HepG2 (cell line): ENCODE data around the gene ZNF628. TPM values are rescaled to one million over a fixed set of nuclear protein-coding genes. Genes with fewer than 3 reads are reported as not detected.

Experiments
- ATAC-seq: fragments of 200-7000 bp; cut with Tn5 transposase; 3 replicates; pipeline ENCODE4 v1.9.1; 2020; ENCODE audit warnings: mild to moderate bottlenecking, moderate library complexity
- BruUV-seq: library from RNA; stranded (reverse); fragments of 400-500 nt; replicated peaks from 2 replicates; lab custom pipeline; 2021; lab: Mats Ljungman, UMichigan
- CTCF ChIA-PET: fragments of 300-600 bp; formaldehyde crosslinking; extraction: SDS; loops from one replicate; lab custom pipeline; 2021; ENCODE audit warnings: low total read pairs, inconsistent platforms, low intra/inter-chr PET ratio; lab: Yijun Ruan, JAX
- POLR2A ChIA-PET: fragments of 350-600 bp; sonication (Branson Sonifier 250); formaldehyde crosslinking; loops from one replicate; lab custom pipeline; 2020; ENCODE audit warnings: antibody characterized with exemption, inconsistent platforms; lab: Yijun Ruan, JAX
- DNase-seq: peaks from one replicate; pipeline ENCODE4 v3.0.0-alpha.2; 2015; ENCODE audit warnings: low spot score
- FAIRE-seq: peaks from 3 replicates; lab custom pipeline; 2011; peaks lifted over from hg19 to GRCh38; lab: Jason Lieb, UNC
- H2AFZ ChIP-seq: one replicate; pipeline ENCODE4 v1.6.1; 2011; ENCODE audit warnings: low read length, inconsistent platforms
- H3K27ac ChIP-seq: fragments of 300-600 bp; 3 replicates; pipeline ENCODE4 v1.8.0; 2011; ENCODE audit warnings: mixed run types, mild to moderate bottlenecking, mixed read lengths, low read length, inconsistent platforms; ENCODE audit not compliant: insufficient read depth; ENCODE audit errors: extremely low read length
- H3K27me3 ChIP-seq, 2 experiments: fragments of 200-600 bp in 1 of 2; 2 replicates in 1 of 2; 3 replicates in 1 of 2; pipeline versions ENCODE4 v1.6.0 to v1.8.0; 2011; ENCODE audit warnings: low read length in 2 of 2, mild to moderate bottlenecking in 2 of 2, moderate library complexity in 2 of 2, inconsistent platforms in 1 of 2; ENCODE audit not compliant: insufficient read depth in 2 of 2, control insufficient read depth in 1 of 2
- H3K36me3 ChIP-seq, 2 experiments: fragments of 200-600 bp in 1 of 2; replicated peaks in 1 of 2; 2 replicates in 1 of 2; 3 replicates in 1 of 2; pipeline versions ENCODE4 v1.5.1 to v1.8.0; 2011; ENCODE audit warnings: low read length in 2 of 2, inconsistent platforms in 1 of 2; ENCODE audit not compliant: insufficient read depth in 2 of 2, control insufficient read depth in 1 of 2
- H3K4me1 ChIP-seq: 2 replicates; pipeline ENCODE4 v1.5.1; 2012; ENCODE audit warnings: low read length, inconsistent platforms; ENCODE audit not compliant: insufficient read depth
- H3K4me2 ChIP-seq: 2 replicates; pipeline ENCODE4 v1.6.0; 2011; ENCODE audit warnings: low read depth, low read length, inconsistent platforms
- H3K4me3 ChIP-seq, 3 experiments: fragments of 200-600 bp in 1 of 3; sonication (generic), shearing (Covaris generic) in 1 of 3; replicated peaks in 1 of 3; 2 replicates each; pipeline ENCODE4 v1.5.1; 2011 to 2016; ENCODE audit warnings: low read length in 3 of 3, inconsistent platforms in 2 of 3, low read depth in 2 of 3, mild to moderate bottlenecking in 2 of 3, control low read depth in 1 of 3, mixed read lengths in 1 of 3; ENCODE audit not compliant: insufficient read depth in 1 of 3
- H3K79me2 ChIP-seq: one replicate; pipeline ENCODE4 v1.6.1; 2011; ENCODE audit warnings: low read length, inconsistent platforms; ENCODE audit not compliant: insufficient read depth
- H3K9ac ChIP-seq: 2 replicates; pipeline ENCODE4 v1.6.0; 2011; ENCODE audit warnings: mild to moderate bottlenecking, low read depth, low read length, inconsistent platforms; ENCODE audit not compliant: insufficient read depth
- H3K9me3 ChIP-seq: 2 replicates; pipeline ENCODE4 v1.5.1; 2012; ENCODE audit warnings: mild to moderate bottlenecking, low read length
- H4K20me1 ChIP-seq: 2 replicates; pipeline ENCODE4 v1.6.0; 2011; ENCODE audit warnings: inconsistent platforms, mild to moderate bottlenecking, low read length, moderate library complexity; ENCODE audit not compliant: insufficient read depth
- AGO1 ChIP-seq: fragments of 200-400 bp; formaldehyde crosslinking; IDR thresholded peaks from 2 replicates; pipeline ENCODE4 v1.6.1; 2017; ENCODE audit warnings: mild to moderate bottlenecking, low read depth, low read length, moderate library complexity; ENCODE audit not compliant: poor library complexity, severe bottlenecking
- AGO2 ChIP-seq: fragments of 200-400 bp; formaldehyde crosslinking; optimal IDR thresholded peaks from 2 replicates; pipeline ENCODE3; 2017; ENCODE audit warnings: mild to moderate bottlenecking, low read depth, low read length, moderate library complexity
- HNRNPH1 ChIP-seq: fragments of 200-400 bp; formaldehyde crosslinking; optimal IDR thresholded peaks from 2 replicates; pipeline ENCODE3; 2017; ENCODE audit warnings: mild to moderate bottlenecking, low read depth, low read length
- KDM2A ChIP-seq: sonication (generic); formaldehyde crosslinking; IDR thresholded peaks from 2 replicates; pipeline ENCODE4 v1.4.0; 2020; ENCODE audit warnings: low read depth, missing genetic modification reagents, borderline replicate concordance
- RBFOX2 ChIP-seq: fragments of 200-400 bp; formaldehyde crosslinking; IDR thresholded peaks from 2 replicates; pipeline ENCODE4 v1.6.1; 2017; ENCODE audit warnings: low read depth, mild to moderate bottlenecking, low read length
- RBM39 ChIP-seq: fragments of 200-400 bp; formaldehyde crosslinking; IDR thresholded peaks from one replicate; pipeline ENCODE4 v1.6.1; 2018; ENCODE audit warnings: antibody characterized with exemption, mild to moderate bottlenecking, low read depth, low read length; ENCODE audit not compliant: poor library complexity, severe bottlenecking
- ZNF75D ChIP-seq: sonication (generic); formaldehyde crosslinking; IDR thresholded peaks from 2 replicates; pipeline ENCODE4 v1.8.1; 2023; ENCODE audit warnings: missing genetic modification reagents, mild to moderate bottlenecking, borderline replicate concordance
- WGBS: methylation state at CpG from one replicate; pipeline ENCODE4 v1.1.6; 2017; ENCODE audit warnings: low lambda C conversion rate; 5-methylcytosine and 5-hydroxymethylcytosine counted together
- in situ Hi-C: cut with HindIII; loops from 2 replicates; pipeline ENCODE4 v1.10.0; 2017; ENCODE audit warnings: low pct_unique_long_range_greater_than_20kb; ENCODE audit not compliant: extremely low pct_ligation_motif_present
- intact Hi-C: fragments of 100-400 bp; cut with micrococcal nuclease; formaldehyde crosslinking; loops from one replicate; pipeline ENCODE4 v1.10.0; 2022; ENCODE audit not compliant: unreplicated experiment
- polyA plus RNA-seq, 8 experiments: library from polyadenylated mRNA; depleted of rRNA in 3 of 8; stranded (reverse) in 7 of 8; unstranded in 1 of 8; fragments of >200 nt; fragmentation: Illumina TruSeq in 4 of 8; extraction: Trizol in 4 of 8; gene quantifications; 2 replicates each; pipeline versions ENCODE4 v1.2.1 to v1.2.3, GENCODE V29; 2011 to 2016; ENCODE audit warnings: low read depth in 4 of 8, missing spikeins in 1 of 8, mixed read lengths in 1 of 8; ENCODE audit not compliant: insufficient read depth in 1 of 8
- total RNA-seq, 5 experiments: library from RNA; depleted of rRNA; stranded (reverse); fragments of >200 nt; fragmentation: Illumina TruSeq; extraction: Trizol; gene quantifications; 2 replicates each; pipeline ENCODE4 v1.2.3, GENCODE V29; 2016; ENCODE audit warnings: low read depth in 1 of 5
- TF ChIP-seq, protein P1 (sequence below): sonication (generic); formaldehyde crosslinking; IDR thresholded peaks from 2 replicates; pipeline ENCODE4 v1.4.0; 2020; ENCODE audit warnings: missing genetic modification reagents

The ZNF628 gene
- total and polyA plus RNA-seq, 2 of the 13 experiments (the other 11 are each of a cell fraction or from before 2014, with no cell fraction given): 0.54 to 1.2 TPM

- no TSS peak for BruUV-seq
- ATAC-seq: no peak
- H3K79me2 ChIP-seq: no peaks in the 10 kb centered on the region
- no peak for DNase-seq
- FAIRE-seq: no peak
- in situ Hi-C loops: no loop called here
- peaks cover 0 to 18% of the 10 kb centered on the region in 2 experiments; a peak in 4 of 5 replicates for H3K27me3 ChIP-seq
- ChIA-PET POLR2A (interaction anchor here (3.3 kb wide), 1 partner anchor 45 kb away, joined by 11 read pairs; the partner anchor contains the start of gene UBE2S), CTCF (no interaction called here)
- 67% methylated on average over 32 of the region's 57 CpGs for WGBS
- no peak overlapping the region for H3K4me3 ChIP-seq
- peaks cover 14% of the 10 kb centered on the region for H3K4me1 ChIP-seq
- H3K9ac ChIP-seq: no peak overlapping the region
- peaks cover 0 to 11% of the 10 kb centered on the region in 2 experiments; a peak in 3 of 5 replicates for H3K36me3 ChIP-seq
- no peaks in the 10 kb centered on the region for H3K9me3 ChIP-seq
- H2AFZ ChIP-seq: no peak overlapping the region
- H4K20me1 ChIP-seq: peaks cover 10% of the 10 kb centered on the region; the same call in 1 of the 2 replicates
- H3K4me2 ChIP-seq: no peak overlapping the region
- TF ChIP-seq AGO1 (peak; percentile 70), HNRNPH1 (no peak), AGO2 (peak; percentile 68), ZNF75D (CRISPR knock-in tag) (no peak), KDM2A (CRISPR knock-in tag) (peak; percentile 28; the same call in 1 of the 2 replicates), RBM39 (peak; percentile 45), RBFOX2 (0 out of 2 replicates have a peak, but pooled peaks have one; percentile 7)
- TF ChIP-seq, protein P1, sequence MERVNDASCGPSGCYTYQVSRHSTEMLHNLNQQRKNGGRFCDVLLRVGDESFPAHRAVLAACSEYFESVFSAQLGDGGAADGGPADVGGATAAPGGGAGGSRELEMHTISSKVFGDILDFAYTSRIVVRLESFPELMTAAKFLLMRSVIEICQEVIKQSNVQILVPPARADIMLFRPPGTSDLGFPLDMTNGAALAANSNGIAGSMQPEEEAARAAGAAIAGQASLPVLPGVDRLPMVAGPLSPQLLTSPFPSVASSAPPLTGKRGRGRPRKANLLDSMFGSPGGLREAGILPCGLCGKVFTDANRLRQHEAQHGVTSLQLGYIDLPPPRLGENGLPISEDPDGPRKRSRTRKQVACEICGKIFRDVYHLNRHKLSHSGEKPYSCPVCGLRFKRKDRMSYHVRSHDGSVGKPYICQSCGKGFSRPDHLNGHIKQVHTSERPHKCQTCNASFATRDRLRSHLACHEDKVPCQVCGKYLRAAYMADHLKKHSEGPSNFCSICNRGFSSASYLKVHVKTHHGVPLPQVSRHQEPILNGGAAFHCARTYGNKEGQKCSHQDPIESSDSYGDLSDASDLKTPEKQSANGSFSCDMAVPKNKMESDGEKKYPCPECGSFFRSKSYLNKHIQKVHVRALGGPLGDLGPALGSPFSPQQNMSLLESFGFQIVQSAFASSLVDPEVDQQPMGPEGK (CRISPR knock-in tag): 0 out of 2 replicates have a peak, but pooled peaks have one; percentile 16
- intact Hi-C loops: no loop called here
- H3K27ac ChIP-seq: no peak overlapping the region
These were observed 24.3 kb upstream of the ZNF628 start for GRCh38 chr19:55451965-55452748.
